Parathyroid adenoma (tissue), 2 donors: ENCODE data around the gene AQR.
A peak's percentile ranks its signal among the peaks of the same experiment; 100 is the strongest.

Experiments used
- H2AFZ ChIP-seq: fragments of 300-600 bp; sonication (generic); one replicate; pipeline ENCODE4 v1.7.0; 2017; ENCODE audit warnings: antibody characterized with exemption, mild to moderate bottlenecking
- H3K27ac ChIP-seq: fragments of 300-600 bp; sonication (generic); one replicate; pipeline ENCODE4 v1.7.0; 2017
- H3K27me3 ChIP-seq: fragments of 300-600 bp; sonication (generic); one replicate; pipeline ENCODE4 v1.7.0; 2017; ENCODE audit warnings: low read length; ENCODE audit not compliant: control insufficient read depth, insufficient read depth
- H3K36me3 ChIP-seq: fragments of 300-600 bp; sonication (generic); one replicate; pipeline ENCODE4 v1.7.0; 2017; ENCODE audit warnings: low read length; ENCODE audit not compliant: control insufficient read depth, insufficient read depth
- H3K4me1 ChIP-seq: fragments of 300-600 bp; sonication (generic); one replicate; pipeline ENCODE4 v1.7.0; 2017; ENCODE audit warnings: control low read depth
- H3K4me2 ChIP-seq: fragments of 300-600 bp; sonication (generic); one replicate; pipeline ENCODE4 v1.7.0; 2017; ENCODE audit warnings: low read length
- H3K4me3 ChIP-seq: fragments of 300-600 bp; sonication (generic); one replicate; pipeline ENCODE4 v1.7.0; 2017; ENCODE audit warnings: low read depth, low read length
- H3K79me2 ChIP-seq: fragments of 300-600 bp; sonication (generic); one replicate; pipeline ENCODE4 v1.7.0; 2017; ENCODE audit warnings: control low read depth
- H3K9ac ChIP-seq: fragments of 300-600 bp; sonication (generic); one replicate; pipeline ENCODE4 v1.7.0; 2017; ENCODE audit warnings: mild to moderate bottlenecking
- H3K9me3 ChIP-seq: fragments of 300-600 bp; sonication (generic); one replicate; pipeline ENCODE4 v1.7.0; 2017; ENCODE audit warnings: low read length; ENCODE audit not compliant: control insufficient read depth
- TF ChIP-seq, protein P1 (sequence below): fragments of 300-600 bp; sonication (generic); IDR thresholded peaks from one replicate; pipeline ENCODE4 v1.7.0; 2017; ENCODE audit warnings: antibody characterized with exemption, mild to moderate bottlenecking
- donor health status: primary hyperparathyroidism.

The AQR gene

DNA sequence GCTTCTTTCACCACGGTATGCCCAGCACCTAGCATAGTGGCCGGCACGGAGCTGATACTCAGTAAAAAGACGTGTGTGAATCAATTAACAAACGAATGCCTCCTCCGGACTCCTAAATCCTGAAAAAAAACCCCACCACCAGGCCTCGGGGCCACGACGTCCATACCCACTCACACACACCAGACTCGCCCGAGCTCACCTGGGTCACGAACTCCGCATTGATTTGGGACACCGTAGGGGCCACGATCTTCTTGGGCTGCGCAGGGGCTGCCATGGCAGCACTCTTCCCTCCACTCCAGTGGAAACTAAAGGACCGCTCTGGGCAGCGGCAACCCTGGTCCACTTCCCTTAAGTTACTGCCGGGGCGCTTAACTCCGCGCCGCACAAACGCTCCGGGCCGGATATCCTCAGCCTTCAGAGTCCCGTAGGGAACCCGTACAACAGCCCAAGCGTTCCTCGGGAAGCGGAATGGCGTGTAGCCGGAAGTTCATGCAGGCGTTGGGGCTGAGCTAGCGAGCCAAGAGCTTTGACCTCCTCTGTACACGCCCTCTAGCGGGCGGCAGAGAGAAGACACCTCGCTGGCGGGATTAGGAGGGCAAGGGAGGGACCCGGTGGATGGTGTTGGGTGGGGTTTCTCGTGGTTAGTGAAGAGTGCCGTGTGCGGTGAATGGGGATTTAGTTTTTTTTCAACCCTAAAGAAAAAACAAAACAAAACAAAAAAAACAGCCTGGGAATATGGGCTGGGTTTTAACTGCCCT is at the start of gene AQR:
AQR (minus strand) TSS at position 403 of the 758 bp plus-strand sequence; CDS start at position 274, 129 bp downstream.
- peak within 1 kb of the TSS; percentile 90 for H2AFZ ChIP-seq
- H3K36me3 ChIP-seq, result no peaks in the 10 kb centered on the region
- H3K4me3 ChIP-seq, result peak within 1 kb of the TSS; percentile 87
- no peaks in the 10 kb centered on the region for H3K9me3 ChIP-seq
- H3K27ac ChIP-seq, result peak within 1 kb of the TSS; percentile 59
- no peaks in the 10 kb centered on the region for H3K4me1 ChIP-seq
- peak within 1 kb of the TSS; percentile 72 for H3K4me2 ChIP-seq
- TF ChIP-seq, protein P1, sequence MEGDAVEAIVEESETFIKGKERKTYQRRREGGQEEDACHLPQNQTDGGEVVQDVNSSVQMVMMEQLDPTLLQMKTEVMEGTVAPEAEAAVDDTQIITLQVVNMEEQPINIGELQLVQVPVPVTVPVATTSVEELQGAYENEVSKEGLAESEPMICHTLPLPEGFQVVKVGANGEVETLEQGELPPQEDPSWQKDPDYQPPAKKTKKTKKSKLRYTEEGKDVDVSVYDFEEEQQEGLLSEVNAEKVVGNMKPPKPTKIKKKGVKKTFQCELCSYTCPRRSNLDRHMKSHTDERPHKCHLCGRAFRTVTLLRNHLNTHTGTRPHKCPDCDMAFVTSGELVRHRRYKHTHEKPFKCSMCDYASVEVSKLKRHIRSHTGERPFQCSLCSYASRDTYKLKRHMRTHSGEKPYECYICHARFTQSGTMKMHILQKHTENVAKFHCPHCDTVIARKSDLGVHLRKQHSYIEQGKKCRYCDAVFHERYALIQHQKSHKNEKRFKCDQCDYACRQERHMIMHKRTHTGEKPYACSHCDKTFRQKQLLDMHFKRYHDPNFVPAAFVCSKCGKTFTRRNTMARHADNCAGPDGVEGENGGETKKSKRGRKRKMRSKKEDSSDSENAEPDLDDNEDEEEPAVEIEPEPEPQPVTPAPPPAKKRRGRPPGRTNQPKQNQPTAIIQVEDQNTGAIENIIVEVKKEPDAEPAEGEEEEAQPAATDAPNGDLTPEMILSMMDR, result peak; percentile 90
- H3K79me2 ChIP-seq, result peaks cover 15% of the 10 kb centered on the region
- peak within 1 kb of the TSS; percentile 7 for H3K9ac ChIP-seq
- no peaks in the 10 kb centered on the region for H3K27me3 ChIP-seq

DNA sequence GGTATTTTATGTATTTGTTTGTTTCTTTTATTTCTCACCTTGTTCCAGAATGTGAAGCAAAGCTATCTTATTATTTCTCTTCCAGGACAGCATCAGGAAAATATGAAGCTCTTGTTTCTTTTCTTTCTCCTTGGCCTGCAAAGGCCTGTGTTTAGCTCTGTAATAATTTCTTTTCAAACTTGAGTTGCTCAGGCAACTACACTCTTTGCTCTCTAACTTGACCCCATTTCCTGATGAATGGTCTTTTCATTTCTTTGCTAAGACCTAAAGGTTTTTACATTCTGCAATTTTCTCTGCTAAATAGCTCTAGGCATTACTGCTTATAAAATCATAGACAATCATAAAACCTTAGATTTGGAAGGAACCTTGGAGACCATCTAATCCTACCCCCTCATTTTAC is 44.7 kb upstream of the AQR start:
- no peak overlapping the region for H3K9ac ChIP-seq
- H3K4me2 ChIP-seq, result no peak overlapping the region
- TF ChIP-seq, protein P1, result no peak
- H3K4me3 ChIP-seq, result no peak overlapping the region
- H3K79me2 ChIP-seq, result no peaks in the 10 kb centered on the region
- no peaks in the 10 kb centered on the region for H3K36me3 ChIP-seq
- no peaks in the 10 kb centered on the region for H3K9me3 ChIP-seq
- H3K27me3 ChIP-seq, result no peaks in the 10 kb centered on the region
- H3K27ac ChIP-seq, result no peak overlapping the region
- H3K4me1 ChIP-seq, result no peaks in the 10 kb centered on the region
- H2AFZ ChIP-seq, result no peak overlapping the region

DNA sequence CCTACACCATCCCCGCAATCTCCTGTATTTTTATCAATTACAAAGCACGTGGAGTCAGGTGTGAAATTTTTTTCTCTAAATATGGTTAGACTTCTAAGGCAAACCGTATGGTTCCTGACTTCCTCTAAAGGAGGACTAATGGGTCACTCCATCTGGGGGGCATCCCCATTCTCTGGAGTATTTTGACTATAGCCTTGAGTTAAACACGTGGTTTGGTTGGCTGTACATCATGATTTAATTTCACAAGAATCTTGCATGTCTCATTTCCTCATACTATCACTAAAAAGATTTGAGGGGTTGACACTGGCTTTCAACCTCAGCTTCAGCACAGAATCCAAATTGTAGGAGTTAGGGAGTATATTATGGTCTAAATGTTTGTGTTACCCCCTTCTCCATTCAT is 43.8 kb upstream of the AQR start:
- no peaks in the 10 kb centered on the region for H3K9me3 ChIP-seq
- no peak overlapping the region for H2AFZ ChIP-seq
- H3K79me2 ChIP-seq, result no peaks in the 10 kb centered on the region
- H3K27ac ChIP-seq, result no peak overlapping the region
- no peaks in the 10 kb centered on the region for H3K4me1 ChIP-seq
- H3K36me3 ChIP-seq, result no peaks in the 10 kb centered on the region
- no peak overlapping the region for H3K4me2 ChIP-seq
- TF ChIP-seq, protein P1, result no peak
- no peak overlapping the region for H3K9ac ChIP-seq
- no peaks in the 10 kb centered on the region for H3K27me3 ChIP-seq
- H3K4me3 ChIP-seq, result no peak overlapping the region

DNA sequence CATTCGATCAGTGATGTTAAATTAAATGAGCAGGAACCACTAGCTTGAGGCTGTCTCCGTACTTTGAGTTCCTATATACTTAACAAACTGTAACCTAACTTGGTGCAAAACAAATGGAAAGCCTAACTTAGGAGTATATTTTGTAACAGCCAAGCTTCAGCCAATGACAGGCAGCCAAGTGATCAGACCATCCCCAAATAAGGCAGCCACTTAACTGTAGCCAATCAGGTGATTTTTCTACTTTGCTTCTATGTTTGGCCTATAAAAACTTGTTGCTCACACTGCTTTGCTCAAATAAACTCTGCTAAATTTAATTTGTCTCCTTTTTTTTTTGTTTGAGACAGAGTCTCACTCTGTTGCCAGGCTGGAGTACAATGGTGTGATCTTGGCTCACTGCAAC is 37.9 kb upstream of the AQR start:
- Histone ChIP-seq H3K9ac (no peak overlapping the region), H3K79me2 (no peaks in the 10 kb centered on the region), H2AFZ (no peak overlapping the region), H3K4me1 (no peaks in the 10 kb centered on the region), H3K27me3 (no peaks in the 10 kb centered on the region), H3K27ac (no peak overlapping the region), H3K4me3 (no peak overlapping the region), H3K36me3 (no peaks in the 10 kb centered on the region), H3K9me3 (no peaks in the 10 kb centered on the region), H3K4me2 (no peak overlapping the region)
- TF ChIP-seq, protein P1, result no peak

DNA sequence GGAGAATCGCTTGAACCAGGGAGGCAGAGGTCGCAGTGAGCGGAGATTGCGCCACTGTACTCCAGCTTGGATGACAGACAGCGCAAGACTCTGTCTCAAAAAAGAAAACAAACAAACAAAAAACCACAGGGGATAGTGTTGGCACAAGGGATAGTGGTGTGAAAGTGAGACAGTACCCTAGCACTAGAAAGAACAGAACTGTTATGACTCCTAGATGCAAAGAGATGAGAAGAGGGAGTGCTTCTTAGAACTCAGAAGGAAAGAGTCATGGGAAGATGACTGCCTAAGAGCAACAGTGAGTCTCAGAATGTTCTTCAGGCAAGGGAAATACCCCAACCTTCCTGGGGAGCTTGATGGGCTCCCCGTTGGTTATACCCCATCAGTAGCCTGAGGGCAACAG is 36.4 kb upstream of the AQR start:
- H2AFZ ChIP-seq, result no peak overlapping the region
- no peak overlapping the region for H3K9ac ChIP-seq
- H3K36me3 ChIP-seq, result no peaks in the 10 kb centered on the region
- H3K9me3 ChIP-seq, result no peaks in the 10 kb centered on the region
- TF ChIP-seq, protein P1, result no peak
- no peak overlapping the region for H3K27ac ChIP-seq
- no peaks in the 10 kb centered on the region for H3K27me3 ChIP-seq
- no peaks in the 10 kb centered on the region for H3K79me2 ChIP-seq
- H3K4me3 ChIP-seq, result no peak overlapping the region
- H3K4me2 ChIP-seq, result no peak overlapping the region
- H3K4me1 ChIP-seq, result no peaks in the 10 kb centered on the region
